ENCODE results near the gene CD63.

DNA sequence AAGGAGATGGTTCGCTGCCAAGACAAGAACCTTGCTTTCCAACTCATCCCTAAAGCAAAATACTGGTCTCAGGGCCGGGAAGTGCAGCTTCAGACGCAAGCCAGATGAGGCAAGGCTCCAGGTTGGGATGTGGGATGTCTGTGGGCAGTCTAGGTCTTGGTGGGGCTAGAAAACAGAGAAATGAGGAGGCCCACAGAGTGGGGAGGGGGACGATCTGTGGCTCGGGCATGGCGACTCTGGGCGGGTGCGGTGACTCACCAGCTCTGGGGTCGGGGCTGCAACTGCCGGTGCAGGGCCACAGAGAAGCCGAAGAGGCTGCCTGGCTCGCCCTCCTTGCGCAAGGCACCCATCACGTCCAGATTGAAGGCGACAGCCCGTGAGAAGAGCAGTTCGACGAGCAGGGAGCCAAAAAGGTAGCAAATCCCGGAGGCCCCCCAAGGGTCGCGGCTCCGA lies 21.6 kb downstream of the CD63 start:
- TF ChIP-seq, protein P1, sequence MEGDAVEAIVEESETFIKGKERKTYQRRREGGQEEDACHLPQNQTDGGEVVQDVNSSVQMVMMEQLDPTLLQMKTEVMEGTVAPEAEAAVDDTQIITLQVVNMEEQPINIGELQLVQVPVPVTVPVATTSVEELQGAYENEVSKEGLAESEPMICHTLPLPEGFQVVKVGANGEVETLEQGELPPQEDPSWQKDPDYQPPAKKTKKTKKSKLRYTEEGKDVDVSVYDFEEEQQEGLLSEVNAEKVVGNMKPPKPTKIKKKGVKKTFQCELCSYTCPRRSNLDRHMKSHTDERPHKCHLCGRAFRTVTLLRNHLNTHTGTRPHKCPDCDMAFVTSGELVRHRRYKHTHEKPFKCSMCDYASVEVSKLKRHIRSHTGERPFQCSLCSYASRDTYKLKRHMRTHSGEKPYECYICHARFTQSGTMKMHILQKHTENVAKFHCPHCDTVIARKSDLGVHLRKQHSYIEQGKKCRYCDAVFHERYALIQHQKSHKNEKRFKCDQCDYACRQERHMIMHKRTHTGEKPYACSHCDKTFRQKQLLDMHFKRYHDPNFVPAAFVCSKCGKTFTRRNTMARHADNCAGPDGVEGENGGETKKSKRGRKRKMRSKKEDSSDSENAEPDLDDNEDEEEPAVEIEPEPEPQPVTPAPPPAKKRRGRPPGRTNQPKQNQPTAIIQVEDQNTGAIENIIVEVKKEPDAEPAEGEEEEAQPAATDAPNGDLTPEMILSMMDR (IDR thresholded peaks at IDR 0.05) = no peak
- TF ChIP-seq POLR2AphosphoS5 (IDR thresholded peaks at IDR 0.05) = no peak

All from transverse colon (tissue), 4 donors.